IgD-negative memory B cell (primary cell): ENCODE measurements around the gene PRR19. TPM values are rescaled to one million over a fixed set of nuclear protein-coding genes. Genes with fewer than 3 reads are reported as not detected.

ENCODE experiments used
- H3K27ac Mint-ChIP-seq, 3 donors: one replicate each; pipeline ENCODE4 v1.8.0; 2020 to 2022; ENCODE audit warnings: mild to moderate bottlenecking in 3 of 3, mixed read lengths in 3 of 3, moderate library complexity in 1 of 3
- H3K27me3 Mint-ChIP-seq: one replicate; pipeline ENCODE4 v1.8.0; 2021; ENCODE audit warnings: mixed read lengths
- H3K36me3 Mint-ChIP-seq: one replicate; pipeline ENCODE4 v1.8.0; 2020; ENCODE audit warnings: mild to moderate bottlenecking, mixed read lengths
- H3K4me1 Mint-ChIP-seq, 3 donors: one replicate each; pipeline ENCODE4 v1.8.0; 2020 to 2022; ENCODE audit warnings: mixed read lengths in 3 of 3, mild to moderate bottlenecking in 1 of 3
- H3K4me3 Mint-ChIP-seq, 4 donors: one replicate each; pipeline ENCODE4 v1.8.0; 2020 to 2022; ENCODE audit warnings: mild to moderate bottlenecking in 4 of 4, mixed read lengths in 4 of 4, moderate library complexity in 3 of 4
- H3K9me3 Mint-ChIP-seq, 3 donors: one replicate each; pipeline ENCODE4 v1.8.0; 2020 to 2021; ENCODE audit warnings: mixed read lengths in 3 of 3, mild to moderate bottlenecking in 1 of 3
- polyA plus RNA-seq: library from polyadenylated mRNA; unstranded; fragments of 300-500 nt; fragmentation: Illumina TruSeq; gene quantifications from one replicate; pipeline ENCODE4 v1.2.3, GENCODE V29; 2021

PRR19 gene
- polyA plus RNA-seq, 1 donor from 2014 or later = 0.55 TPM

- no peaks in the 10 kb centered on the region for H3K36me3 Mint-ChIP-seq
- peaks cover 22% of the 10 kb centered on the region for H3K27me3 Mint-ChIP-seq
- H3K9me3 Mint-ChIP-seq = no peaks in the 10 kb centered on the region
- H3K27ac Mint-ChIP-seq = no peak overlapping the region
- peaks cover 0 to 7% (median 4%) of the 10 kb centered on the region in 3 donors for H3K4me1 Mint-ChIP-seq
- H3K4me3 Mint-ChIP-seq = peak overlapping the region in 1 of 4 donors; percentile 77
These were observed 13.1 kb downstream of the PRR19 start for GRCh38 chr19:42315024-42315423.

DNA sequence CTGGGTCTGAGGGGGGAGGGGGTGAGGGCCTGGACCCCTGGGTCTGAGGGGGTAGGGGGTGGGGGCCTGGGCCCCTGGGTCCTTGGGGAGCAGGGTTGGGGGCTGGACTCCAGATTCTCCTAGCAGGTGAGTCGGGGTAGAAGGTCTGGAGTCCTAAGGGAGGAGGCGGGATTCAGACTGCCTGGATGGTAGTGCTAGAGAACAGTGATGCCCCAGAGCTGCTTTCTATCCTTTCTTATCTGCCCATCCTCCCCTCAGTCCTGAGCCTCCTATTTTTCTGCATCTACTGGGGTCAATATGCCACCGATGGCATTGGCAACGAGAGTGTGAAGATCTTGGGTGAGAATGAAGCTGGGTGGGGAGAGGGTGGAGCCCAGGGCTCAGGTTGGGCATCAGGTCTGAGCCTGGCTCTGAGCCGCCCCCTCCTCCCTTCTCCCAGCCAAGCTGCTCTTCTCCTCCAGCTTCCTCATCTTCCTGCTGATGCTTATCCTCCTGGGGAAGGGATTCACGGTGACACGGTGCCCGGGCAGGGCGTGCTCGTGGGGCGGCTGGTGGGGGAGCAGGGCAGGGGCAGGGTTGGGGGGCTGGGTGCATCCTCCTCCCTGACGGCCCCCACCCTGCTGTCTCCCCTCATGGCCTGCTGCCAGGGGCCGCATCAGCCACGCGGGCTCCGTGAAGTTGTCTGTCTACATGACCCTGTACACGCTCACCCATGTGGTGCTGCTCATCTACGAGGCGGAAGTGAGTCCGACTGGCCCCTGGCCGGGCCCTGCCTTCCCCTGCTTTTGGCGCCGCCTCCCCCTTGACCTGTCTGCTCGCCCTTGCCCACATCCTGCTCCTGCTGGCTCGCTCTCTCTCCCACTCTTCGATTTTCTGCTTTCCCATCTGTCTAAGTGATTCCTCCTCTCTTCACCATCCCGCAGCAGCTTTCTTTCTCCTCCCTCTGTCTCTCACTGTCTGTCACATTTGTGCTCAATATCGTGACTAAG, 14.6 kb downstream of the PRR19 start:
- Mint-ChIP-seq H3K4me1 (peaks cover 0 to 8% (median 4%) of the 10 kb centered on the region in 3 donors), H3K27me3 (peaks cover 21% of the 10 kb centered on the region), H3K4me3 (peak overlapping the region in 2 of 4 donors; percentile 39 to 66), H3K9me3 (no peaks in the 10 kb centered on the region), H3K36me3 (no peaks in the 10 kb centered on the region), H3K27ac (no peak overlapping the region)

DNA sequence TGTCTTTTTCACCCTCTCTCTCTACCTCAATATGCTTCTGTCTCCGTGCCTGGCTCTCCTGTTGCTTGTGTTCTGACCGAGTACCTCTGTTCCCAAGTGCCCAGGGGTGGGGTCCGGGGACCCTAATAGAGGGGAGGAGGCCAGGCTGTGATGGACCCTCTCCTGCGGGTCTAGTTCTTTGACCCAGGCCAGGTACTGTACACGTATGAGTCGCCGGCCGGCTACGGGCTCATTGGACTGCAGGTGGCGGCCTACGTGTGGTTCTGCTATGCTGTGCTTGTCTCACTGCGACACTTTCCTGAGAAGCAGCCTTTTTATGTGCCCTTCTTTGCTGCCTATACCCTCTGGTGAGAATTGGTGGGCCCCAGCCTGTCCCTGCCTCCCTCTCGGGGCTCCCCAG, 15.6 kb downstream of the PRR19 start:
- H3K27ac Mint-ChIP-seq = no peak overlapping the region
- H3K4me3 Mint-ChIP-seq = peak overlapping the region in 1 of 4 donors; percentile 39
- H3K36me3 Mint-ChIP-seq = no peaks in the 10 kb centered on the region
- no peaks in the 10 kb centered on the region for H3K9me3 Mint-ChIP-seq
- peaks cover 0 to 8% (median 4%) of the 10 kb centered on the region in 3 donors for H3K4me1 Mint-ChIP-seq
- H3K27me3 Mint-ChIP-seq = peaks cover 17% of the 10 kb centered on the region

- Mint-ChIP-seq H3K4me3 (no peak overlapping the region), H3K27me3 (peaks cover 12% of the 10 kb centered on the region), H3K27ac (no peak overlapping the region), H3K9me3 (no peaks in the 10 kb centered on the region), H3K4me1 (peaks cover 13 to 21% (median 13%) of the 10 kb centered on the region in 3 donors), H3K36me3 (no peaks in the 10 kb centered on the region)
These were observed 20.4 kb downstream of the PRR19 start for GRCh38 chr19:42322305-42322704.

DNA sequence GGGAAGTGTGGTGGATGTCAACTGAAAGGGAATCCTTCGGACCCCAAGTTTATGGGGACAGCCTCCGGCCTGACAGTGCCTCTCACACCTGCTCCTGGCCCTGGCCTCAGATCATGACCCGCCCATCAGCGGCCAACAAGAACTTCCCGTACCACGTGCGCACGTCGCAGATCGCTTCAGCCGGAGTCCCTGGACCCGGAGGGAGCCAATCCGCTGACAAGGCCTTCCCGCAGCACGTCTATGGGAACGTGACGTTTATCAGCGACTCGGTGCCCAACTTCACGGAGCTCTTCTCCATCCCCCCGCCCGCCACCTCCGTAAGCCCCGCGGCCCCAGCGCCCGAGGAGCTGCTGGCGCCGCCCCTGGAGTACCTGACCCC, 21.5 kb downstream of the PRR19 start:
- H3K9me3 Mint-ChIP-seq = no peaks in the 10 kb centered on the region
- no peaks in the 10 kb centered on the region for H3K36me3 Mint-ChIP-seq
- no peak overlapping the region for H3K27ac Mint-ChIP-seq
- peak overlapping the region; percentile 33 to 79 (median 56) for H3K4me3 Mint-ChIP-seq
- H3K4me1 Mint-ChIP-seq = peaks cover 11 to 22% (median 19%) of the 10 kb centered on the region in 3 donors
- peaks cover 12% of the 10 kb centered on the region for H3K27me3 Mint-ChIP-seq

DNA sequence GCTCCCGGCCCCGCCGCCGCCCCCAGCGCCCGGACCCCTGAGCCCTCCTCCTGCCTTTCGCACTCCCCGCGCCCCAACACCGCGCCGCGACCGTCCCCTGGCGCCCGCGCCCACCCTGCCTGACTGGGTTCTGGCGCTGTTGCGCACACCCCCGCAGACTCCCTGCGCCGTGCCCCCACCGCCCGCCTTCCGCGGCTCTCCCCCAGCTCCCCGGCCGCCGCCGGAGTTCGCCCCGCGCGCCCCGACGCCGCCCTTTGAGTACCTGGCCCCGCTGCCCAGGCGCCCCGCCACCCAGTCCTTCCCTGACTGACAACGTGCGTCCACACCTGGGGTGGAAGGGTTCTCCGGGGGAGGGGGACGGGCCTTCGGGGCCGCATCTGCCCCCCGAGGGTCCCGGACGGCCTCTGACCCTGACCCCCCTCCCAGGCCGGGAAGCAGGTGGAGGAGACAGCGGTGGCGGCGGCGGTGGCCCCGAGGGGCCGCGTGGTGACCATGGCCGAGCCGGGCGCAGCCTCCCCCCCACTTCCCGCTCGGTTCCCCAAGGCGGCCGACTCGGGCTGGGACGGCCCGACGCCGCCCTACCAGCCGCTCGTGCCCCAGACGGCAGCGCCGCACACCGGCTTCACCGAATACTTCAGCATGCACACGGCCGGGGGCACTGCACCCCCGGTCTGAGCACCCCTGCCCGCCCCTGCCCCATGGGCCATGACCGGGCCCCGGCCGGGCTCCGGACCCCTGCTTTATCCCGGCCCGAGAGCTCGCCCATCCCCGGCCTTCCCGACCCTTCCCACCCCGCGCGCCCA, 22.1 kb downstream of the PRR19 start:
- Mint-ChIP-seq H3K27ac (no peak overlapping the region), H3K9me3 (no peaks in the 10 kb centered on the region), H3K4me1 (peaks cover 11 to 22% (median 19%) of the 10 kb centered on the region in 3 donors), H3K27me3 (peaks cover 12% of the 10 kb centered on the region), H3K4me3 (peak overlapping the region in 3 of 4 donors; percentile 72 to 96 (median 93)), H3K36me3 (no peaks in the 10 kb centered on the region)

DNA sequence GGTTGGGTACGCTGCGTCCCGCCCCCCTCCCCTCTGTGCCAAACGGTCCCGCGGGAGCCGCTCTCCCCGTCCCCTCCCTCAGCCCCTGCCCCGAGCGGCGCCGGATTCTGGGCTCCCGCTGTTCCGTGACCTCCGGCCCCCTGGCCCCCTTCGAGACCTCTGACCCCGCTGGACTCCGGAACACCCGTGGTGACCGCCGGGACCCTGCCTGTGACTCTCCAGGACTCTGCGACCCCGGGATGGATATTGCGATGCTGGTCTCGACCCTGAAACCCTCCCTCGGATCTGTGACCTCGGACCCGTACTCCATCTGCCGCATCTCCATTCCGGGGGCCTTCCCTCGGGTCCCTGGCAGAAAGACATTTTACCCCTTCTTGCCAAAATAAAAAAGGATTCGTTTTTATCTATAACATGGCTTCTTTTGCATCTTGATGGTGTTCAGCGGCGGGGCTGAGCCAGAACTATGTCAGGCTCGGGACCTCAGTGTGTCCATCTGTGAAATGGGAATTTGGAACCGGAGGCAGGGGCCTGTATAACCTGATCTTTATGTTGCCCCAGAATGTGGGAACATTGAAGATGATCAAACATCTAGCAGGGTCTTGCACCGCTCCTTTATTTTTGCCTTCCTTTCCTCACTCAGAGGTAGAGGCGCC, 22.8 kb downstream of the PRR19 start:
- Mint-ChIP-seq H3K4me1 (peaks cover 15 to 22% (median 22%) of the 10 kb centered on the region in 3 donors), H3K36me3 (no peaks in the 10 kb centered on the region), H3K27me3 (peaks cover 12% of the 10 kb centered on the region), H3K4me3 (peak overlapping the region; percentile 90 to 97 (median 94)), H3K27ac (peak overlapping the region; percentile 51 to 89 (median 82)), H3K9me3 (no peaks in the 10 kb centered on the region)

GRCh38 chr19:42325308-42325895, 23.5 kb downstream of the PRR19 start, which contains the start of gene MEGF8:
MEGF8 (plus strand) TSS chr19:42325635; CDS start chr19:42326244, 609 bp downstream.
- Mint-ChIP-seq H3K27ac (peak within 1 kb of the TSS; percentile 51 to 89 (median 82)), H3K4me1 (peaks cover 15 to 22% (median 22%) of the 10 kb centered on the region in 3 donors), H3K27me3 (peaks cover 12% of the 10 kb centered on the region), H3K36me3 (no peaks in the 10 kb centered on the region), H3K4me3 (peak within 1 kb of the TSS; percentile 90 to 97 (median 94)), H3K9me3 (no peaks in the 10 kb centered on the region)

DNA sequence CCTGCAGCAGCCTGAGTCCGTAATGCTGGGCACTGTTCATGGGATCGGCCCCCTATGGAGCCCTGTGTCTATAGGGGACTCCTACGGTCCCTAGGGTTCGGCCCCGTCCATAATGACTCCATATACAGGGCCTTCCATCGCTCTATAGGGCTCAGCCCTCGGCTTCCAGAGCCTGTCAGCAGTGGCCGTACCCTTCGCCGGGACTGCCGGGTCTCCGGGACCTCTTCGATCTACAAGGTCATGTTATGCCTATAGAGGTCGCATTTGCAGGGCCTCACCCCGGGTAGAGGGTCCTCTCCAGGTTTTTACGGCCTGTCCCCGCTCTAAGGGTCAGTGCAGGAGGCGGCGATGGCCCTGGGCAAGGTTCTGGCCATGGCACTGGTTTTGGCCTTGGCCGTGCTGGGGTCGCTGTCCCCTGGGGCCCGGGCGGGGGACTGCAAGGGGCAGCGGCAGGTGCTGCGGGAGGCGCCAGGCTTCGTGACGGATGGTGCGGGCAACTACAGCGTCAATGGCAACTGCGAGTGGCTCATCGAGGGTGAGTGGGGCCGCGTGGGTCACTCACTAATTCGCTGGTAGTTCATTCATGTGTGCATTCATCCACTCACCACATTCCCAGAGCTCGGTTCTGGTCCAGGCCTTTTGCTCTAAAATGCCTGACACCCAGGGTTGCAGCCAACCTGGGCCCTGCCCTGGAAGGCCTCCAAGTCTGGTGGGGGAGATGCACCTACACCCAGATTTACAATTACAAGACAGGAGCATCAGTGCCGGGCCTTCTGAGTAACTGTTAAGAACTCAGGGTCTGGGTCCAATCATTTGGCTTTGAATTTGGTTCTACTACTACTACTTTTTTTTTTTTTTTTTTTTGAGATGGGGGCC, 24.2 kb downstream of the PRR19 start:
- Mint-ChIP-seq H3K27me3 (peaks cover 12% of the 10 kb centered on the region), H3K4me3 (peak overlapping the region; percentile 90 to 97 (median 94)), H3K27ac (peak overlapping the region in 2 of 3 donors; percentile 51 to 82), H3K36me3 (no peaks in the 10 kb centered on the region), H3K9me3 (no peaks in the 10 kb centered on the region), H3K4me1 (peaks cover 13 to 22% (median 22%) of the 10 kb centered on the region in 3 donors)

- peaks cover 12% of the 10 kb centered on the region for H3K27me3 Mint-ChIP-seq
- no peaks in the 10 kb centered on the region for H3K9me3 Mint-ChIP-seq
- peak overlapping the region in 3 of 4 donors; percentile 34 to 97 (median 90) for H3K4me3 Mint-ChIP-seq
- H3K36me3 Mint-ChIP-seq = no peaks in the 10 kb centered on the region
- H3K27ac Mint-ChIP-seq = no peak overlapping the region
- H3K4me1 Mint-ChIP-seq = peaks cover 13 to 22% (median 22%) of the 10 kb centered on the region in 3 donors
These were observed 25.0 kb downstream of the PRR19 start for GRCh38 chr19:42326969-42327368.

DNA sequence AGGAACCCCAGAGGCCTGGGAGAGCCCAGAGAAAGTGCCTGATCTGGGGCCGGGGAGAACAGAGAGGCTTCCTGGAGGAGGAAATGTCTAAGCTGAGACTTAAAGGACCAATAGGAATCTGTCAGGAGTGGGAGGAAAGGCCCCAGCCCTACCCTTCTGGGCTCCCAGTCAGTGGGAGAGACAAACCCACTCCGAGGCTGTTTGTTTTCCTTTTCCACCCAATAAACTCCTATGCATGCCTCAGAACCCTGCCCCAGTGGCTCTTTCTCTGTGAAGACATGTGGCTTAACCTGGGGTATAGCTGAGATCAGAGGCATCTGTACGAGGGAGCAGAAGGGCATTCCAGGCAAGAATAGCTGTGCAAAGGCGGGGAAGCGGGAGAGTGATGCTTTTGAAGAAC, 25.4 kb downstream of the PRR19 start:
- H3K36me3 Mint-ChIP-seq = no peaks in the 10 kb centered on the region
- H3K27me3 Mint-ChIP-seq = peaks cover 9% of the 10 kb centered on the region
- no peaks in the 10 kb centered on the region for H3K9me3 Mint-ChIP-seq
- H3K4me1 Mint-ChIP-seq = peaks cover 13 to 22% (median 22%) of the 10 kb centered on the region in 3 donors
- H3K27ac Mint-ChIP-seq = peak overlapping the region in 2 of 3 donors; percentile 31 to 76
- peak overlapping the region; percentile 2 to 90 (median 35) for H3K4me3 Mint-ChIP-seq

DNA sequence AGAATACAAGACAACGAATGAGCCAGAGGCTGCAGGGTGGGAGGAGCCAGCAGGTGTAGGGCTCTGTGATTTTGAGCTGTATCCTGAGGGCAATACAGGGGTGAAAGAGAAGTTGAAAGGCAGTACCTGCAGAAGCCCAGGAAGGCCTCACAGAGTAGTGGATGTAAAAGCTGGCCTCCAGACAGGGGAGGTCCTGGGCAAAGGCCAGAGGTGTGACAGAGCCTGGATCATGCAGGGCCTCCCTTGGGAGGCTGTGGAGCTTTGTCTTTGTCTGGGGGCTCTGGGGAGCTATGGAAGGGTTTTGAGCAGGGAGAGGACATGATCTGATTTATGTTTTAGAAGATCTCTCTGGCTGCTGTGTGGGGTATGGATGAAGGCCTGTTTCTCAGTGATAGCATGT, 26.2 kb downstream of the PRR19 start:
- Mint-ChIP-seq H3K27me3 (peaks cover 8% of the 10 kb centered on the region), H3K4me1 (peaks cover 13 to 24% (median 18%) of the 10 kb centered on the region in 3 donors), H3K4me3 (peak overlapping the region in 2 of 4 donors; percentile 42 to 57), H3K27ac (peak overlapping the region in 1 of 3 donors; percentile 76), H3K36me3 (no peaks in the 10 kb centered on the region), H3K9me3 (no peaks in the 10 kb centered on the region)

GRCh38 chr19:42328854-42329253, 26.9 kb downstream of the PRR19 start:
- H3K27ac Mint-ChIP-seq = peak overlapping the region in 1 of 3 donors; percentile 76
- no peaks in the 10 kb centered on the region for H3K9me3 Mint-ChIP-seq
- peak overlapping the region in 1 of 4 donors; percentile 16 for H3K4me3 Mint-ChIP-seq
- H3K36me3 Mint-ChIP-seq = no peaks in the 10 kb centered on the region
- H3K27me3 Mint-ChIP-seq = peaks cover 5% of the 10 kb centered on the region
- H3K4me1 Mint-ChIP-seq = peaks cover 16 to 28% (median 18%) of the 10 kb centered on the region in 3 donors
